Measurements from ENCODE around the gene SLC44A2.

Gene SLC44A2

GRCh38 chr19:10617409-10618121 is 7.8 kb upstream of the SLC44A2 start:
- DNase-seq, result no peak

GRCh38 chr19:10618846-10619245 is 6.5 kb upstream of the SLC44A2 start:
- DNase-seq, result no peak

DNA sequence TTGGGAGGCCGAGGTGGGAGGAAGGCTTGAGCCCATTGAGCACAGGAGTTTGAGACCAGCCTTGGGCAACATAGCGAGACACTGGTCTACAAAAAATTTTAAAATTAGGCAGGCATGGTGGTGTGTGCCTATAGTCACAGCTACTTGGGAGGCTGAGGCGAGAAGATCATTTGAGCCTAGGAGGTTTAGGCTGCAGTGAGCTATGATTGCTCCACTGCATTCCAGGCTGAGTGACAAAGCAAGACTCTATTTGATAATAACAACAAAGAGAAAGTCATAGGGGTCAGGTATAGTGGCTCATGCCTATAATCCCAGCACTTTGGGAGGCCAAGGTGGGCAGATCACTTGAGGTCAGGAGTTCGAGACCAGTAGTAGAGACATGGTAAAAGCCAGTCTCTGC is 4.6 kb upstream of the SLC44A2 start:
- no peak for DNase-seq

DNA sequence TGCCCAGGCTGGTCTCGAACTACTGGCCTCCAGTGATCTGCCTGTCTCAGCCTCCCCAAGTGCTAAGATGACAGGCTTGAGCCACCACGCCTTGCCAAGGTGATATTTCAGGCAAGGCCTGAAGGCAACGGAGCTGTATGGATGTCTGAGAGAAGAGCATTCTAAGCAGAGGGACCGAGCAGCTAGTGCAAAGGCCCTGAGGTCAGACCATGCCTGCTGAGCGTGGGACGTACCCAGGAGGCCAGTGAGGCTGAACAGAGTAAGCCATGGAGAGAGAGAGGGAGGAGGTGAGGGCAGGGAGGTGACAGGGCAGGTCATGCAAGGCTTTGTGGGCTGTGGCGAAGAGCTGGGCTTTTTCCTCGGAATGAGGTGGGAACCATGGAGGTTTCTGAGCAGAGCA is 3.4 kb upstream of the SLC44A2 start:
- DNase-seq, result no peak

DNA sequence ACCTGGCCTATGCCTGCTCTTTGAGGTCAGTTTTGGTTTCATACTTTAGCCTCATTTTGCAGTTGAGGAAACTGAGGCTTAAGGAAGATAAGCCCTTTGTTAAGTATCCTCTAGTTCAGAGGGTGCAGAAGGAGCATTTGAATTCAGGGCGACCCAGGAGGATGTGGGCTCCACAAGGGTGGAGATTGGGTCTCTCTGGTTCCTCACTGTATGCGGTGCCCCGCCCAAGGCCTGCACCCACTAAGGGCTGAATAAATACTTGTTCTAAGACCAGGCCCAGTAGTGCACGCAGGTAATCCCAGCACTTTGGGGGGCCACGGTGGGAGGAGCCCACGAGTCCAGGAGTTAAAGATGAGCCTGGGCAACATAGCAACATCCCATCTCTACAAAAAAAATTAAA is 768 bp upstream of the SLC44A2 start:
- no peak for DNase-seq

- no peak for DNase-seq
Measured at GRCh38 chr19:10625762-10626138, 397 bp downstream of the SLC44A2 start.

GRCh38 chr19:10631874-10632273 is 6.5 kb downstream of the SLC44A2 start:
- DNase-seq, result no peak

GRCh38 chr19:10634430-10634829 is 9.1 kb downstream of the SLC44A2 start:
- no peak for DNase-seq

GRCh38 chr19:10634963-10635362 is 9.6 kb downstream of the SLC44A2 start:
- no peak for DNase-seq

DNA sequence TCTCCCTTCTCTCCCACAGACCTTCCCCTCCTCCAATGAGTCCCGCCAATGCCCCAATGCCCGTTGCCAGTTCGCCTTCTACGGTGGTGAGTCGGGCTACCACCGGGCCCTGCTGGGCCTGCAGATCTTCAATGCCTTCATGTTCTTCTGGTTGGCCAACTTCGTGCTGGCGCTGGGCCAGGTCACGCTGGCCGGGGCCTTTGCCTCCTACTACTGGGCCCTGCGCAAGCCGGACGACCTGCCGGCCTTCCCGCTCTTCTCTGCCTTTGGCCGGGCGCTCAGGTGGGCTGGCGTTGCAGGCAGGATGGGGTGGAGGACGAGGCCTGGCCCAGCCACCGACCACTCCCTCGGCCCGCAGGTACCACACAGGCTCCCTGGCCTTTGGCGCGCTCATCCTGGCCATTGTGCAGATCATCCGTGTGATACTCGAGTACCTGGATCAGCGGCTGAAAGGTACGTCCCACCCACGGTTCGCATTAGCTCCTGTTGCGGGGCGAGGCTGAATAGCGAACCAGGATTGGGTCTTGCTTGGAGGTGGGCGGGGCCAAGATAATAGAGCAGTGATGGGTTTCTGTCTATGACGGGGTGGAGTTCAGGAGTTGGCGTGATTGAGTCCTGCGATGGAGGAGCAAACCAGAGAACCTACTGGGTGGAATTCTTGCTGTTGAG is 11.1 kb downstream of the SLC44A2 start:
- no peak for DNase-seq

- no peak for DNase-seq
Measured at GRCh38 chr19:10637894-10638293, 12.5 kb downstream of the SLC44A2 start.

DNA sequence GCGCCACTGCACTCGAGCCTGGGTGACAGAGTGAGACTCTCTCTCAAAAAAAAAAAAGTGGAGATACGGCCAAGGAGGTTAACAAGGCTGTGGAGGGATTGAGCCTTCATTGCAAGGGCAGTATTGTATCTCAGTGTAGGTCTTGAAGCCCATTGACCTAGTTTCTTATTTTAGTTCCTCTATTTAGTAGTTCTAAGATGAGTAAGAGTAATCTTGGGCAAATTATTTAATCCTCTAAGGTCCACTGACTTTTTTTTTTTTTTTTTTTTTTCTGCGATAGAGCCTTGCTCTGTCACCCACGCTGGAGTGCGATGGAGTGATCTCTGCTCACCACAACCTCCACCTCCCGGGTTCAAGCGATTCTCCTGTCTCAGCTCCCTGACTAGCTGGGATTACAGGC is 14.5 kb downstream of the SLC44A2 start:
- no peak for DNase-seq

DNA sequence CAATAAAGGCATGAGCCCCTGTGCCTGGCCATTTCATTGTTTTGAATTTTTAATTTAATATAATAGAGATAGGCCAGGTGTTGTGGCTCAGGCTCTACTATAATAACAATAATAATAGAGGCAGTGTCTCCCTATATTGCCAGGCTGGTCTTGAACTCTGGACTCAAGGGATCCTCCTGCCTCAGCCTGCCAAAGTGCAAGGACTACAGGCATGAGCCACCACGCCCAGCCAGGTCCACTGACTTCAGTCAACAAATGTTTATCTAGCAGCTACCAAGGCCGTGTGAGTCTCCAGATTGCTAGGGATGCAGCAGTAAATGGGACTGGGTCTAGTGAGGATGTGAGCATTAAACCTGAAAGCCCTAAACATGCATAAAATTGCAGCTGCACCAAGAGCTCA is 15.0 kb downstream of the SLC44A2 start:
- no peak for DNase-seq

- no peak for DNase-seq
Measured at GRCh38 chr19:10641248-10641647, 15.9 kb downstream of the SLC44A2 start.

GRCh38 chr19:10642473-10643171 is 17.3 kb downstream of the SLC44A2 start:
- no peak for DNase-seq

- no peak for DNase-seq
Measured at GRCh38 chr19:10643172-10643967, 18.0 kb downstream of the SLC44A2 start.

- DNase-seq, result no peak
Measured at GRCh38 chr19:10643968-10644259, 18.6 kb downstream of the SLC44A2 start.

GRCh38 chr19:10644260-10645007 is 19.1 kb downstream of the SLC44A2 start:
- peak; percentile 78 for DNase-seq

- no peak for DNase-seq
Measured at GRCh38 chr19:10646456-10647159, 21.3 kb downstream of the SLC44A2 start.

GRCh38 chr19:10648360-10648759 is 23.0 kb downstream of the SLC44A2 start:
- no peak for DNase-seq

- no peak for DNase-seq
Measured at GRCh38 chr19:10651851-10652250, 26.5 kb downstream of the SLC44A2 start.

DNA sequence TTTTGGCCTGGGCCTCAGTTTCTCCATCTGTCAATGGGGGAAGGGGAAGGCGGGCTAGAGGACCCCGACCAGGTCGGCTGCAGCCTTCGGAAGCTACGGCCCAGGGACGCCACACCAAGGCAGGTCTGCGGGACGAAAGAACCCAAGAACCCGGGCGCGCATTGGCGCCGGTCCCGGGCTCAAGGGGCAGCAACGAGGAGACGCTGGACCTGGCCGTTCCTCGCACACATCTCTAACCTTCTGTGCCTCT is 28.1 kb downstream of the SLC44A2 start:
- DNase-seq, result no peak

Data from effector CD8-positive, alpha-beta T cell (primary cell).